ENCODE measurements around the gene REPIN1. TPM values are rescaled to one million over a fixed set of nuclear protein-coding genes. Genes with fewer than 3 reads are reported as not detected.

Gene REPIN1
- total RNA-seq, 1 experiment from 2014 or later: 106 TPM

DNA sequence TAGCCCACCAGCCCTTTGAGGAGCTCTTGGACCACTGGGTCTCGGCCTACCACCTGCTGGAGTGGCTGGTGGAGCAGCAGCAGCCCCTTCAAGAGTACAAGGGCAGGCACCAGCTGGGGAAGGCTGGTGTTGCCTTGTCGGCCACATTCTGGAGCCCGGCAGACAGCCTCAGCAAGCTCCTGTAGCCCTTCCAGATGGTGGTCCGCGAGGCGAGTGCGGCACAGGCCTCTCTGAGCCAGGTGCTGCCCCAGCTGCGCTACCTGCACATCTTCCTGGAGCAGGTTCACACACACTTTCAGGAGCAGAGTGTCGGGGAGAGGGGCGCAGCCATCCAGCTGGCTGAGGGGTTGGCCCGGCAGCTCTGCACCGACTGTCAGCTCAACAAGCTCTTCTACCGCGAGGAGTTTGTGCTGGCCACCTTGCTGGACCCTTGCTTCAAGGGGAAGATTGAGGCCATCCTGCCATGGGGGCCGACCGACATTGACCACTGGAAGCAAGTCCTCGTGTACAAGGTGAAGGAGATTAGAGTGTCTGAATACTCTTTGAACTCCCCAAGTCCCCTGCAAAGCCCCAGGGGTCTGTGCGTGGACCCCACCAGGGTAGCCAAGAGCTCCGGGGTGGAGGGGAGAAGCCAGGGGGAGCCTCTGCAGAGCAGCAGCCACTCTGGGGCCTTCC lies 38.3 kb upstream of the REPIN1 start:
- TF ChIP-seq POLR2AphosphoS5 (IDR thresholded peaks at IDR 0.05; ENCODE audit: low read depth, low read length): no peak
- TF ChIP-seq, protein P1, sequence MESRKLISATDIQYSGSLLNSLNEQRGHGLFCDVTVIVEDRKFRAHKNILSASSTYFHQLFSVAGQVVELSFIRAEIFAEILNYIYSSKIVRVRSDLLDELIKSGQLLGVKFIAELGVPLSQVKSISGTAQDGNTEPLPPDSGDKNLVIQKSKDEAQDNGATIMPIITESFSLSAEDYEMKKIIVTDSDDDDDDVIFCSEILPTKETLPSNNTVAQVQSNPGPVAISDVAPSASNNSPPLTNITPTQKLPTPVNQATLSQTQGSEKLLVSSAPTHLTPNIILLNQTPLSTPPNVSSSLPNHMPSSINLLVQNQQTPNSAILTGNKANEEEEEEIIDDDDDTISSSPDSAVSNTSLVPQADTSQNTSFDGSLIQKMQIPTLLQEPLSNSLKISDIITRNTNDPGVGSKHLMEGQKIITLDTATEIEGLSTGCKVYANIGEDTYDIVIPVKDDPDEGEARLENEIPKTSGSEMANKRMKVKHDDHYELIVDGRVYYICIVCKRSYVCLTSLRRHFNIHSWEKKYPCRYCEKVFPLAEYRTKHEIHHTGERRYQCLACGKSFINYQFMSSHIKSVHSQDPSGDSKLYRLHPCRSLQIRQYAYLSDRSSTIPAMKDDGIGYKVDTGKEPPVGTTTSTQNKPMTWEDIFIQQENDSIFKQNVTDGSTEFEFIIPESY (IDR thresholded peaks at IDR 0.05; ENCODE audit: extremely low read depth, insufficient replicate concordance, low read length): no peak
- TF ChIP-seq EZH2phosphoT487 (IDR thresholded peaks at IDR 0.05; ENCODE audit: borderline replicate concordance): no peak
- TF ChIP-seq, protein P2, sequence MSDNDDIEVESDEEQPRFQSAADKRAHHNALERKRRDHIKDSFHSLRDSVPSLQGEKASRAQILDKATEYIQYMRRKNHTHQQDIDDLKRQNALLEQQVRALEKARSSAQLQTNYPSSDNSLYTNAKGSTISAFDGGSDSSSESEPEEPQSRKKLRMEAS (IDR thresholded peaks at IDR 0.05): no peak
- TF ChIP-seq, protein P3, sequence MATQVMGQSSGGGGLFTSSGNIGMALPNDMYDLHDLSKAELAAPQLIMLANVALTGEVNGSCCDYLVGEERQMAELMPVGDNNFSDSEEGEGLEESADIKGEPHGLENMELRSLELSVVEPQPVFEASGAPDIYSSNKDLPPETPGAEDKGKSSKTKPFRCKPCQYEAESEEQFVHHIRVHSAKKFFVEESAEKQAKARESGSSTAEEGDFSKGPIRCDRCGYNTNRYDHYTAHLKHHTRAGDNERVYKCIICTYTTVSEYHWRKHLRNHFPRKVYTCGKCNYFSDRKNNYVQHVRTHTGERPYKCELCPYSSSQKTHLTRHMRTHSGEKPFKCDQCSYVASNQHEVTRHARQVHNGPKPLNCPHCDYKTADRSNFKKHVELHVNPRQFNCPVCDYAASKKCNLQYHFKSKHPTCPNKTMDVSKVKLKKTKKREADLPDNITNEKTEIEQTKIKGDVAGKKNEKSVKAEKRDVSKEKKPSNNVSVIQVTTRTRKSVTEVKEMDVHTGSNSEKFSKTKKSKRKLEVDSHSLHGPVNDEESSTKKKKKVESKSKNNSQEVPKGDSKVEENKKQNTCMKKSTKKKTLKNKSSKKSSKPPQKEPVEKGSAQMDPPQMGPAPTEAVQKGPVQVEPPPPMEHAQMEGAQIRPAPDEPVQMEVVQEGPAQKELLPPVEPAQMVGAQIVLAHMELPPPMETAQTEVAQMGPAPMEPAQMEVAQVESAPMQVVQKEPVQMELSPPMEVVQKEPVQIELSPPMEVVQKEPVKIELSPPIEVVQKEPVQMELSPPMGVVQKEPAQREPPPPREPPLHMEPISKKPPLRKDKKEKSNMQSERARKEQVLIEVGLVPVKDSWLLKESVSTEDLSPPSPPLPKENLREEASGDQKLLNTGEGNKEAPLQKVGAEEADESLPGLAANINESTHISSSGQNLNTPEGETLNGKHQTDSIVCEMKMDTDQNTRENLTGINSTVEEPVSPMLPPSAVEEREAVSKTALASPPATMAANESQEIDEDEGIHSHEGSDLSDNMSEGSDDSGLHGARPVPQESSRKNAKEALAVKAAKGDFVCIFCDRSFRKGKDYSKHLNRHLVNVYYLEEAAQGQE (IDR thresholded peaks at IDR 0.05; ENCODE audit: low read depth): no peak
- TF ChIP-seq SP1 (IDR thresholded peaks at IDR 0.05; ENCODE audit: low read depth): no peak
- no peak for TF ChIP-seq EZH2 (IDR thresholded peaks at IDR 0.05)
- TF ChIP-seq JUND (IDR thresholded peaks at IDR 0.05): no peak
- no peak for TF ChIP-seq FOSL1 (IDR thresholded peaks at IDR 0.05; ENCODE audit: low read depth)
- no peak for TF ChIP-seq YY1 (IDR thresholded peaks at IDR 0.05; ENCODE audit: extremely low read depth, insufficient replicate concordance, low read depth, low read length)
- TF ChIP-seq CBX3 (IDR thresholded peaks at IDR 0.05; ENCODE audit: low read depth): no peak
- no peak for TF ChIP-seq ZNF274 (IDR thresholded peaks at IDR 0.05; ENCODE audit: low read depth, low read length)
- TF ChIP-seq SRF (IDR thresholded peaks at IDR 0.05; ENCODE audit: low read depth): no peak
- no peak for TF ChIP-seq POLR2A (IDR thresholded peaks at IDR 0.05; ENCODE audit: borderline replicate concordance, extremely low read depth, insufficient read depth, insufficient read length)
- TF ChIP-seq EGR1 (IDR thresholded peaks at IDR 0.05; ENCODE audit: low read depth): no peak
- TF ChIP-seq ELF1 (IDR thresholded peaks at IDR 0.05; ENCODE audit: borderline replicate concordance, low read depth): no peak
- TF ChIP-seq TCF7L2 (IDR thresholded peaks at IDR 0.05; ENCODE audit: borderline replicate concordance, extremely low read depth, insufficient read depth, insufficient read length): no peak
- no peak for TF ChIP-seq ZFX (IDR thresholded peaks at IDR 0.05)
- TF ChIP-seq, protein P4, sequence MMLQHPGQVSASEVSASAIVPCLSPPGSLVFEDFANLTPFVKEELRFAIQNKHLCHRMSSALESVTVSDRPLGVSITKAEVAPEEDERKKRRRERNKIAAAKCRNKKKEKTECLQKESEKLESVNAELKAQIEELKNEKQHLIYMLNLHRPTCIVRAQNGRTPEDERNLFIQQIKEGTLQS (IDR thresholded peaks at IDR 0.05): no peak
- no peaks in the 10 kb centered on the region for H3K79me2 ChIP-seq (ENCODE audit: insufficient read depth, low read length)
- no peaks in the 10 kb centered on the region for H3K9me2 ChIP-seq (ENCODE audit: insufficient read depth)
- no peaks in the 10 kb centered on the region for H4K20me1 ChIP-seq (ENCODE audit: insufficient read depth)
- DNase-seq (ENCODE audit: low read depth, low spot score): no peak
- ChIA-PET POLR2A (no interaction called here), CTCF (no interaction called here), RAD21 (ENCODE audit: low non-redundant PET in 1 of 2, low total read pairs in 2 of 2, uncharacterized antibody in 2 of 2, unreplicated experiment in 2 of 2) (no interaction called here)
- no peak overlapping the region for H3K4me2 ChIP-seq (ENCODE audit: low read length)
- H3K4me1 ChIP-seq (ENCODE audit: control insufficient read depth in 1 of 2, insufficient read depth in 2 of 2, low read length in 2 of 2): no peaks in the 10 kb centered on the region
- no peak overlapping the region for H2AFZ ChIP-seq (ENCODE audit: low read depth, low read length, poor library complexity, severe bottlenecking)
- H3K4me3 ChIP-seq (replicated peaks in 1 of 2; ENCODE audit: low read depth in 1 of 2, low read length in 2 of 2): no peak overlapping the region
- H3K27ac ChIP-seq (ENCODE audit: low read depth, low read length): no peak overlapping the region
- intact Hi-C loops (cut with micrococcal nuclease): no loop called here
- no peak overlapping the region for H3K9ac ChIP-seq (ENCODE audit: low read length)
- ATAC-seq: no peak
- BruUV-seq (replicated peaks): no TSS peak
- no peaks in the 10 kb centered on the region for H3K9me3 ChIP-seq (ENCODE audit: control insufficient read depth in 1 of 2, insufficient read depth in 1 of 2, low read depth in 1 of 2, low read length in 2 of 2)
- peaks cover 0 to 3% of the 10 kb centered on the region in 2 experiments; a peak in 1 of 4 replicates for H3K36me3 ChIP-seq (ENCODE audit: control insufficient read depth in 1 of 2, insufficient read depth in 2 of 2, low read length in 2 of 2)
- H3K27me3 ChIP-seq (ENCODE audit: insufficient read depth, low read length): no peaks in the 10 kb centered on the region
